Activated CD8-positive, alpha-beta memory T cell treated with anti-CD3 and anti-CD28 coated beads for 4 hours (primary cell): ENCODE results near the gene STEAP1B.

Experiments
- DNase-seq, 2 donors: peaks; one replicate each; pipeline ENCODE4 v3.0.0-alpha.2; 2020; ENCODE audit warnings: low read depth in 2 of 2

STEAP1B gene

DNA sequence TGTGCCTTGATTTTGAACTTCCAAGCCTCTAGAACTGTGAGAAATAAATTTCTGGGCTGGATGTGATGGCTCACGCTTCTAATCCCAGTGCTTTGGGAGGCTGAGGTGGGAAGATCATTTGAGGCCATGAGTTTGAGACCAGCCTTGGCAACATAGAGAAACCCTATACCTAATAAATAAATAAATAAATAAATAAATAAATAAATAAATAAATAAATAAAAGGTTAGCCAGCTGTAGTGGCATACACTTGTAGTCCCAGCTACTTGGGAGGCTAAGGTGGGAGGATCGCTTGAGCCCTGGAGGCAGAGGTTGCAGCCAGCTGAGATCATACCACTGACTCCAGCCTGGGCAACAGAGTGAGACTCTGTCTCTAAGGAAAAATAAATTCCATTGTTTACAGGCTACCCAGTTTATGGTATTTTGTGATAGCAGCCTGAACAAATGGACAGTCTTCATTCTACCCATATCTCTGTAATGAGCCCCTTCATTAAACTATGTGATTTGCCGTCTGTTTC lies 67.7 kb downstream of the STEAP1B start:
- DNase-seq: no peak

DNA sequence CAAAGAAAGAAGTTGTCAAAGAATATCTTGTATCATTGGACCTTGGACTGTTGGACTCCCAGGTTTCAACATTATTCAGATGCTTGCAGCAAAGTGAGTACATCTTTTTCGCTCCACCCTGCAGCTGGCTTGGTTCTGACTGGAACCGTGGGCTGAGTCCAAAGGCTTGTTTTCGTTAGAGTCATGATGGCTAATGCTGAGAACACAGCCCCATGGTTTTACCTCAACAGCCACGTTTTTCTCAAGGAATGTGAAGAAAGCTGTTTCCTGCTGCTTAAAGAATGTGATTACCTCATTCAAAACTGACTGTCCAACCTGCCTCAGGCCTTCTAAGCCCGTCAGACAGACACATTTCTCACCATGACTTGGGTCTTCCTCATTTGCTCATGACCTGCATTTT lies 69.5 kb downstream of the STEAP1B start:
- DNase-seq: no peak

DNA sequence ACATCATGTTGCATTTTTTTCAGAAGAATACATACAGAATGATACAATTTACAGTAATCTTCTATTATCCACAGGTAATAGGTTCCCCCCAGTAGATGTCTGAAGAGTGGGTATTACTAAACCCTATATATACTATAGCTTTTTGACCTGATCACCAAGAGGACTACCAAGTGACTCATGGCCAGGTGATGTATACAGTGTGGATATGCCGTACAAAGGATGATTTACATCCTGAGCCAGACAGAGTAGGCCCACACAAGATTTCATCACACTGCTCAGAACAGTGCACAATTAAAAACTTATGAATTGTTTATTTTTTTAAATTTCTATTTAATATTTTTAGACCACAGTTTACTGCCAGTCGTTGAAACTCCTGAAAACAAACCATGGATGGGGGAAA lies 70.6 kb downstream of the STEAP1B start:
- DNase-seq: no peak

GRCh38 chr7:22427855-22428254 lies 72.1 kb downstream of the STEAP1B start:
- DNase-seq: no peak

- no peak for DNase-seq
Measured at GRCh38 chr7:22427104-22427503, 72.9 kb downstream of the STEAP1B start.

DNA sequence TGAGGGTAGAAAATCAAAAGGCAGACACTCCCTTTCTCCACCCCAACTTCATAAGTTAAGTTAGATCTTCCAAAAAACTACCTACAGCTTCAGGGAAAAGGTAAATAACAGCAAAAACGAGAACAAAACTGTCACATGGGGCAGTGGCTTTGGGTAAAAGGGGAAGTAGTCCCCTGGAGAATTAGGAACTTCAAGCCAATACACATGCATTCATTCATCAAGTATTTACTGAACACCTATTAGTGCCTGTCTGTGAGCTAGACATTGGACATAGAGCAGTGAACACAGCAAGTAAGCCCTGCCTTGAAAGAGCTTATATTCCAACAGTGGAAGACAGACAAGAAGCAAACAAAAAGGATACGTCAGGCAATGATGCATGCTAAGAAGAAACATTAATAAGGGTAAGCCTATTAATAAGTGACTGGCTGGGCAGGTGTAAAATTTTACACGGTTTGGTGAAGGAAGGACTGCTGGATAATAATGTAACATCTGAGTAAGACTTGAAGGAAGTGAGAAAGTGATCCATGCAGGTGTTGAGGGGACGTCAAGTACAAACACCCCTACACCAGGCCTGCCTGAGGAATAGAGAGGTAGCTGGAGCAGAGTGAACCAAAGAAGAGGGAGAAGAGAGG lies 73.4 kb downstream of the STEAP1B start:
- no peak for DNase-seq

DNA sequence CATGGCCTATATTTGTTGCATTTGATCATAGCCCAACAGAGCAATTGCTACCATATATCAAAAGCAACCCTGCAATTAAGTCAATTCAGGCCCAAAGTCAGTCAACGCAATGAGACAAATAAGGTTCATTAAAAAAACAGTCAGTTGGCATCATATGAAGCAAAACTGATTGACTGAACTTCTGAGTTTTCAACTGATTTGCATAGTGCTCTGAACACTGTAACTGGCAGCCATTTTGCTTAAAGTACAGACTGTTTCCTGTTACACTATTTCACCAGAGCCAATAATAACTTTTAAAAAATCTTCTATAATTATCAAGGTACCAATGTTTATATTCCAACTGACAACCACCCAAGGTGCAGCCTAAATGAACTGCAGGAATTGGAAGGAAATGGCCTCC lies 74.6 kb downstream of the STEAP1B start:
- DNase-seq: no peak

DNA sequence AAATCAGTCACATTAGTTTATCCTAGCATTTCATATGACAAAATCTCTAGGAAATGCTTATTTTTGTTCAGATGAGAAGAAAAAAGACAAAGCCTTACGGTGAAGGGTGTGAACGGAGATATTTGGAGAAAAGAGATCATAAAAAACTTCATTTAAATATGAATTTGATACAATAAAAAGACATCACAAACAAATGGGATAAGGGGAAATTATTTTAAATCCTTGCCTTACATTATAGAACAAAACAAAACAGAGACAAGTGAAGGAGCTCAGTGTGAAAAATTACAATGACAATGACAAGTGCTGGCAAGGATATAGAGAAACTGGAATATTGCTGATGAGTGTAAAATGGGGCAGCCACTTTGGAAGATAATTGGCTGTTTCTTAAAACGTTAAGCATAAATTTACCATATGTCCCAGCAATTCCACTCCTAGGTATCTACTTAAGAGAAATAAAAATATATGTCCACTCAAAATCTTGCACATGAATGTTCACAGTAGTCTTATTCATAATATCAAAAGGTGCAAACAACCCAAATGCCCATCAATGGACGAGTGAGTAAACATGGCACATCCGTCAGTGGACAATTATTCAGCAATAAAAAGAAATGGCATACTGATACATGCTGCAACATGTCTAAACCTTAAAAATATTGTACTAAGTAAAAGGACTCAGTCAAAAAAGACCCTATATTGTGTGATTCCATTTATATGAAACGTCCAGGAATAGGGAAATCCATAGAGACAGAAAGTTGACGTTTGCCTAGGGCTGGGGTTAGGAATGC lies 77.0 kb downstream of the STEAP1B start:
- no peak for DNase-seq

- DNase-seq: no peak
Measured at GRCh38 chr7:22420973-22421635, 78.9 kb downstream of the STEAP1B start.

GRCh38 chr7:22420008-22420407 lies 80.0 kb downstream of the STEAP1B start:
- DNase-seq: no peak

DNA sequence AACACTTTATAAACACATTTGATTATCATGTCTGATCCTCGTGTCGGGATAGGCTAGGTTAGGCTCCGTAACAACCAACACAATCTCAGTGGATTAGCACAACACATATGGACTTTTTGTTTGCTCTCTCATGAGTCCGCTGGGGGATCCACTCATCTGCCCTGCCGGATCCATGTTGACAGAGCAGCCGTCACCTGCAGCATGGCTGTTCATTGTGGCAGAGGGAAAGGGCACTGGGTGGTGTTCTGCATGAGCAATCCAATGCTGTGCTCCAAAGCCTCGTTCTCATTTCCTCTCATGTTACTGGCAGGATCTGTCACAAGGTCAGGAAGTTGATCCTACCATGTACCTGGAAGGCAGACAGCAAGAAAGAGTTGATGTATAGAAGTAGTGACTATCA lies 80.5 kb downstream of the STEAP1B start:
- no peak for DNase-seq

GRCh38 chr7:22418251-22419046 lies 81.5 kb downstream of the STEAP1B start:
- no peak for DNase-seq

DNA sequence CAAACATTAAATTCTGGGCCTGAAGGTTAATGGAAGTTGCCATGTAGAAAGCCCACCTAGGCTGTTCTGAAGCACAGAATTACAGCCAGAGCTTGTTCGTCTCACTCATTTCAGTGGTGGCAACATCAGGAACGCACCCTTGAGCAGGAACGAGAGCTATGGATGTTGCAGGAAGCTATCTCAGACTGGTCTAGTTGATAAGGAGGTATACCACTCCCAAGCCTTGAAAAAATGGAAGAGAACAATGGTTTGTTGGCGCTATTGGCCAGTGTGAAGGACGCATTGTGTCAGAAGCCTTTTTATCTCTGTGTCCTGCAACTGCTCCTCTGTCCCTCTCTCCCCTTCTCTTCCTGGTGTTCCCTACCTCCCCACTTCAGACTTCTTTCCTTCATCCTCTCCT lies 82.1 kb downstream of the STEAP1B start:
- DNase-seq: no peak

- no peak for DNase-seq
Measured at GRCh38 chr7:22417349-22417748, 82.6 kb downstream of the STEAP1B start.

DNA sequence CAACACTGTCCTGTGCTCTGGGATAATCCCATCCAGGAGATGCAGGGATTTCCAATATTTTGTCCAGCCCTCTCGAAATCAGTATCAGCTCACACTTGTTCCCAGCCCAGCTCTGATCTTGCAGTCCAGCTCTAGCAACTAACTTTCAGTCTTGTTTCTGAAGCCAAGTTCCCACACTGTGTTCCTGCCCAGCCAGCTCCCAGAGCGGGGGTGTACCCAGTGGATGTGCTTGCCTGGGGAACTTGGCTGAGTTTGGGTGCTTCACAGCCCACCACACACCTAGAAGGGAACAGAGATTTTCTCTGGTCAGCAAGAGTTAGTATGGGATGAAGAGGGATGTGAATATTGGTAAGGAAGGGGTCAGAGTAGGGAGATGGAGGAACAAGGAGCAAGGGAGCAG lies 85.6 kb downstream of the STEAP1B start:
- DNase-seq: no peak

DNA sequence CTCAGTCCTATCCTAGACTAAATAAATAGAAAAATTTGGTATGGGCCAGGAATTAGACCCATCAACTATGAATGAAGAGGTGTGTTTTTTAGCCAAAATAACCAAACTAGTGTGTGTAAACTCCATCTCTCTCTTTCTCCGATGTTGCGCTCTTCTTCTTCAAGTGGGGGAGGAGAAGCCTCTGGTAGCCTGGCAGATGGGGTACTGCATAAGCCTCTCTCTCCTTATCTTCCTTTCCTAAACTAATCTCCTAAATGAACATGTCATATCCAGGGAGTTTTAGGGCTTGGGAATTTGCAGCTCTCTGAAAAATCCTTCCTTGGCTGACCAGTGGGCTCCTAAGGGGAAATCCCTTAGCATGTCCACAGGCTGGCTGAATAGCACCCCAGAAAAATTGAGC lies 86.8 kb downstream of the STEAP1B start:
- DNase-seq: no peak

- no peak for DNase-seq
Measured at GRCh38 chr7:22411977-22412693, 87.9 kb downstream of the STEAP1B start.

DNA sequence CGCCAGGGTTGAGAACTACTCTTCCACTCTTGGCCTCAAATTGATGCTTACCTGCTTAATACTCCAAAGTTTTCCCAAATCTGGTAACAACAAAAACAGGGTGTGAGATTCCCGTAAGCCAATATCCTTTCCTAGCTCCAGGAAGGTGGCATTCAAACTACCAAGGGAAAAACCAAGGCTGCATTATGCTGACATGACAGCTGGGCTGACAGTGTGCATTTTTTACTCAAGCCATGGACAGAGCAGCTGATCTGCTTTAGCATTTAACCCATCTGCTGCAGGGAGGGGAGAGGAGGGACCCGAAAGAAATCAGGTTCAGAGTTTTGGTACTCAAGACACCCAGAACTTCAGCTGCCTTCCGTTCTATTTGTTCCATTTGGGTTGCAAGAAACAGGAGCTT lies 93.3 kb downstream of the STEAP1B start:
- no peak for DNase-seq

DNA sequence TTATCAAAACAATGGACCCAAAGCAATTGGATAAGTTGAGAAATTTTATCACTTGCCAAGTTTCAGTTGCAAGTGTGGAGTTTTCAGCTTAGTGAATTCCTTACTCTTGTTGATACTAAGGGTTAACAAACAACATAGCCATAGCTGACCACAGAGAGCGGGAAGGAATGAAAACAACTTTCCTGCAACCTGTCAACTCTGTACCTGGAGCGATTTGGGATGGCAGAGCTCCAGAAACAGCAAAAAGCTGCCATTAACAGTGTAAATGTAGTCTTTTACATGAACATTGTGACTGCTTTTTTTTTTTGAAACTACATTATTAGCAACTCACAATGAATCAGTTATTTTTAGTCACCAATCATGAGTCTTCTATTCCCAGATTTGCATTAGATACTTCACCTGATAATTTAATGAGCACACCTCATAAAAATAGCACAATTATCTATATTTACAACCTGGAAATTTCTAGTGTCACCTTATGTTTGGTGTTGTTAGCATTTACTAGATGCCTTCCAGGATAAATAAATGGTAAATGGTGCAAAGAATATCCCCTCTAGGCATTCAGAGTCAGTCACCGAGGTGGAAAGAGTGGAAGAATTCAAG lies 95.5 kb downstream of the STEAP1B start:
- no peak for DNase-seq

DNA sequence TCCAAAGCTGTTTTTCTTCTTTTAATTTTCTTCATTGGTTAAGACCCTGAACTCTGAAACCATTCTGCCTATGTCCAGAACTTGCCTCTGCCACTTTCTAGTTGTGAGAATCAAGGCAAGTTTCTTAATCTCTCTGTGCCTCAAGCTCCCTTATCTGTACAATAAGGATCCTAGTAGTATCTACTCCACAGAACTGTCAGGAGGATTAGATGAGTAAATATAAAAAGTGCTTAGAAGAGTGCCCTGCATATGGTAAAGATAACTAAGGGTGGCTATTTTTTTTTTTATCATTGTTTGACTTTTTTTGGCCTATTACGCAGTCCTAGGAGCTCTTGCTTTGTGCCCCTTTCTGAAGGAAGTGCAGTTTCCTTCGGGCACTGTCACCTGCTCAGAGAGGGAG lies 96.6 kb downstream of the STEAP1B start:
- no peak for DNase-seq

DNA sequence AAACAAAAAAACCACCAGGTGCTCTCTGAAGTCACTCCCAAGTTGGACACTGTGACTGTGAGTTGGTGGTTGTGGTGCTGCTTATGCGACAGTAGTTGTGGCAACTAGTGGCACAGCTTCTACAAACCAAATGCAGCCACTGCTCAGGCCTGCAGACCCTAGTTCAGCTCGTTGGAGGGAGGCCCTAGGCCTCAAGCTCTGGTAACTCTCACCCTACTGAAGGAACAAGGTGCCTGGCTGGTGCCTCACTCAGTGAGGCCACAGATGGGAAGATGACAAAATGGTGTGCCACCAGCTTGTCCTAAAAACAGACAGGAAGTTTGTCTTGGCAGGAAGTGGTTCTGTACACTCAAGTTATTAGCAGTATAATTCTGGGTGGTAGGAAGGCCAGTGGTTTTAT lies 97.7 kb downstream of the STEAP1B start:
- DNase-seq: no peak
